Endodermal cell (in vitro differentiated cells): Measurements from ENCODE around the gene SBF2. TPM values are rescaled to one million over a fixed set of nuclear protein-coding genes. Genes with fewer than 3 reads are reported as not detected.

ENCODE experiments used
- DNase-seq: peaks from one replicate; pipeline ENCODE4 v3.0.0-alpha.2; 2017
- H3K27ac ChIP-seq: 2 replicates; pipeline ENCODE4 v1.5.1; 2013; ENCODE audit warnings: mild to moderate bottlenecking, low read depth, low read length, moderate library complexity
- H3K27me3 ChIP-seq: 2 replicates; pipeline ENCODE4 v1.6.1; 2013; ENCODE audit warnings: mild to moderate bottlenecking, low read length, moderate library complexity; ENCODE audit not compliant: insufficient read depth, control insufficient read depth, poor library complexity, severe bottlenecking
- H3K36me3 ChIP-seq: 2 replicates; pipeline ENCODE4 v1.7.0; 2013; ENCODE audit warnings: mild to moderate bottlenecking, low read length, moderate library complexity; ENCODE audit not compliant: control insufficient read depth, insufficient read depth
- H3K4me1 ChIP-seq: one replicate; pipeline ENCODE4 v1.7.0; 2013; ENCODE audit warnings: low read length; ENCODE audit not compliant: control insufficient read depth, insufficient read depth
- H3K4me3 ChIP-seq: 2 replicates; pipeline ENCODE4 v1.5.1; 2013; ENCODE audit warnings: mild to moderate bottlenecking, low read length, moderate library complexity
- H3K9ac ChIP-seq: 2 replicates; pipeline ENCODE4 v1.6.1; 2013; ENCODE audit warnings: mild to moderate bottlenecking, low read length, moderate library complexity; ENCODE audit not compliant: poor library complexity, severe bottlenecking; ENCODE audit errors: extremely low read depth
- H3K9me3 ChIP-seq: 2 replicates; pipeline ENCODE4 v1.6.1; 2013; ENCODE audit warnings: mild to moderate bottlenecking, low read length, moderate library complexity; ENCODE audit not compliant: control insufficient read depth
- H3K27ac Mint-ChIP-seq: 2 replicates; pipeline ENCODE4 v1.8.0; 2020; ENCODE audit warnings: mixed read lengths
- H3K27me3 Mint-ChIP-seq: 2 replicates; pipeline ENCODE4 v1.8.0; 2021; ENCODE audit warnings: mild to moderate bottlenecking, mixed read lengths; ENCODE audit not compliant: insufficient read depth
- H3K36me3 Mint-ChIP-seq: 2 replicates; pipeline ENCODE4 v1.8.0; 2020; ENCODE audit warnings: low read depth, mixed read lengths
- H3K4me1 Mint-ChIP-seq: 2 replicates; pipeline ENCODE4 v1.8.0; 2020; ENCODE audit warnings: mixed read lengths
- H3K4me3 Mint-ChIP-seq: 2 replicates; pipeline ENCODE4 v1.8.0; 2020; ENCODE audit warnings: mild to moderate bottlenecking, moderate library complexity, mixed read lengths
- H3K9me3 Mint-ChIP-seq: 2 replicates; pipeline ENCODE4 v1.8.0; 2020; ENCODE audit warnings: mild to moderate bottlenecking, mixed read lengths
- whole genome bisulfite sequencing, 2 experiments: methylation state at CpG; one replicate each; pipeline versions ENCODE4 v1.1.5 to v1.1.7; 2013; ENCODE audit warnings: missing lambda C conversion rate in 2 of 2, mixed read lengths in 1 of 2; ENCODE audit not compliant: insufficient coverage in 1 of 2, insufficient read length in 1 of 2; 5-methylcytosine and 5-hydroxymethylcytosine counted together
- total RNA-seq, 2 donors: library from RNA; stranded (reverse); fragmentation: NEBNext Ultra II Directional in 1 of 2; extraction: Animal tissue kit (Norgen Biotek cat#: 25700) in 1 of 2; gene quantifications; 2 replicates in 1 of 2; 3 replicates in 1 of 2; pipeline ENCODE4 v1.2.1, GENCODE V29; 2021
- TF ChIP-seq, protein P1 (sequence below): fragments of 200-600 bp; sonication (generic); conservative IDR thresholded peaks from 2 replicates; pipeline ENCODE4 v1.5.0; 2021; ENCODE audit warnings: antibody characterized with exemption, mild to moderate bottlenecking

The SBF2 gene
- total RNA-seq, 2 donors from 2014 or later = 27.1 to 32.5 TPM

DNA sequence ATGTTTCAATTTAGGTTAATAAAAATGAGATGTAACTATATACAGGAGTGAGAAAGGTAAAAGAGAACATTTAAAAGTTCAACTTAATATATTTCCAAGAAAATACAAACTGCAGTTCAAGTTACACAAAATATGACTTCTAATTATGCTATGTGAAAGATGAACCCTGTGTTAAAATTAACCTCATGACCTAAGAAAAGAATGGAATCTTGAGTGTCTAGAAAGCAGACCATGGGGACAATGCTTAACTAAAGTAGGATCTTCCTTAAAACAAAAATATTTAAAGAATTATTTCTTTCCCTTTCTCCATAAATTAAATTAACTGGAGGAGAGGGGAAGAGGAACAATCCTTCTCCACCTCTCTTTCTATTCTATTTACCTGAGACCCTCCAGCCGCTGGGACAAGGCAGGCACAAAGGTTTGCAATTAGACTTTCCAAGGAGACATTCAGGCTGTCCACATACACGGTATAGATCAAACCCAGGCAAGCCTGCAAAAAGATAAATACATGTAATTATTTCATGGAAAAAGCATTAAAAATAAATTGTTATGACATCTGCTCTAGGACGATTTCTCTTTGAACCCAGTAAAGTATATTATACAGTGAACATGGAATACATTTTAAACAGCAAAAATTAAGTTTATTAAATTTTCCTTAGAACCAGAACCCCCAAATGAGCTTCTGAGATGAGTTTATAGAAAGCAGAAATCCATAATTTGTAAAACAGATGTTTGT lies 264.5 kb downstream of the SBF2 start:
- Histone ChIP-seq H3K9me3 (no peaks in the 10 kb centered on the region), H3K27ac (no peak overlapping the region), H3K4me1 (peaks cover under 1% of the 10 kb centered on the region), H3K27me3 (no peaks in the 10 kb centered on the region), H3K4me3 (no peak overlapping the region), H3K36me3 (no peaks in the 10 kb centered on the region), H3K9ac (no peak overlapping the region)
- H3K27ac Mint-ChIP-seq = no peak overlapping the region
- 82% methylated on average over 2 of the region's 3 CpGs; no CpG with 5 or more reads in 1 of the 2 experiments for whole genome bisulfite sequencing, 2 experiments
- H3K4me1 Mint-ChIP-seq = peaks cover 1% of the 10 kb centered on the region
- TF ChIP-seq, protein P1, sequence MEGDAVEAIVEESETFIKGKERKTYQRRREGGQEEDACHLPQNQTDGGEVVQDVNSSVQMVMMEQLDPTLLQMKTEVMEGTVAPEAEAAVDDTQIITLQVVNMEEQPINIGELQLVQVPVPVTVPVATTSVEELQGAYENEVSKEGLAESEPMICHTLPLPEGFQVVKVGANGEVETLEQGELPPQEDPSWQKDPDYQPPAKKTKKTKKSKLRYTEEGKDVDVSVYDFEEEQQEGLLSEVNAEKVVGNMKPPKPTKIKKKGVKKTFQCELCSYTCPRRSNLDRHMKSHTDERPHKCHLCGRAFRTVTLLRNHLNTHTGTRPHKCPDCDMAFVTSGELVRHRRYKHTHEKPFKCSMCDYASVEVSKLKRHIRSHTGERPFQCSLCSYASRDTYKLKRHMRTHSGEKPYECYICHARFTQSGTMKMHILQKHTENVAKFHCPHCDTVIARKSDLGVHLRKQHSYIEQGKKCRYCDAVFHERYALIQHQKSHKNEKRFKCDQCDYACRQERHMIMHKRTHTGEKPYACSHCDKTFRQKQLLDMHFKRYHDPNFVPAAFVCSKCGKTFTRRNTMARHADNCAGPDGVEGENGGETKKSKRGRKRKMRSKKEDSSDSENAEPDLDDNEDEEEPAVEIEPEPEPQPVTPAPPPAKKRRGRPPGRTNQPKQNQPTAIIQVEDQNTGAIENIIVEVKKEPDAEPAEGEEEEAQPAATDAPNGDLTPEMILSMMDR = no peak
- no peak overlapping the region for H3K4me3 Mint-ChIP-seq
- no peaks in the 10 kb centered on the region for H3K27me3 Mint-ChIP-seq
- no peak for DNase-seq
- H3K36me3 Mint-ChIP-seq = peaks cover 10% of the 10 kb centered on the region
- no peaks in the 10 kb centered on the region for H3K9me3 Mint-ChIP-seq

DNA sequence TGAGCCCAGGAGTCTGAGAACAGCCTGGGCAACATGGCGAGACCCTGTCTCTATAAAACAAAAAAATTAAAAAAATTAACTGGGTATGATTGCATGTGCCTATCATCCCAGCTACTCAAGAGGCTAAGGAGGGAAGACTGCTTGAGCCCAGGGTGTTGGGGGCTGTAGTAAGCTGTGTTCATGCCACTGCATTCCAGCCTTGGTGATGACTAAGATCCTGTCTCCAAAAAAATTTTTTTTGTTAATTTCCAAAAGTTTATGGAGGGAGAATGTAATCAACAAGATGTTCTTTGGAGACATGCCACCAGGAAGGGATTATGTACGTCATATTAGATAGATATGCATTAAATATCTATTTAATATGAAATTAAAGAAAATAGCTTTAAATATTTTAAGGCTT lies 267.5 kb downstream of the SBF2 start:
- Mint-ChIP-seq H3K27me3 (no peaks in the 10 kb centered on the region), H3K4me3 (no peak overlapping the region), H3K9me3 (no peaks in the 10 kb centered on the region), H3K36me3 (peaks cover 10% of the 10 kb centered on the region), H3K27ac (no peak overlapping the region), H3K4me1 (peaks cover 15% of the 10 kb centered on the region)
- H3K9ac ChIP-seq = no peak overlapping the region
- H3K27ac ChIP-seq = no peak overlapping the region
- H3K4me1 ChIP-seq = peaks cover 10% of the 10 kb centered on the region
- no peaks in the 10 kb centered on the region for H3K9me3 ChIP-seq
- DNase-seq = no peak
- no peak overlapping the region for H3K4me3 ChIP-seq
- 67% methylated on average over 1 of the region's 2 CpGs; no CpG with 5 or more reads in 1 of the 2 experiments for WGBS, 2 experiments
- H3K27me3 ChIP-seq = no peaks in the 10 kb centered on the region
- no peaks in the 10 kb centered on the region for H3K36me3 ChIP-seq
- TF ChIP-seq, protein P1 = no peak

DNA sequence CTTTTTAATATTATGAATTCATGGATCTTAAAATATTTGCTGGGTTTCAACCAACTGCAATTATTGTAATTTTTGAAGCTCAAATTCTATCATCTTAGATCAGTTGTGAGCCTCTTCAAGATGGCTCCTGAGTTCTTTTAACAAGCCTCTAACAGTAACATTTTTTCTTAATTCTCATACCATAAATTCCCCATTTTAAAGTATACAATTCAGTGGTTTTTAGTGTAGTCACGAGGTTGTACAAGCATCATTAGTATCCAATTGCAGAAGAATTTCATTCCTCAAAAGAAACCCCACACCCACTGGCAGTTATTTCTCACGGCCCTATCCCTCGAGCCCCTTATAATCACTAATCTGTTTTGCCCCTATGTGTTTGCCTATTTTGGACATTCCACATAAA lies 270.8 kb downstream of the SBF2 start:
- no peak overlapping the region for H3K9ac ChIP-seq
- H3K4me3 ChIP-seq = no peak overlapping the region
- H3K27me3 ChIP-seq = no peaks in the 10 kb centered on the region
- no peak overlapping the region for H3K27ac ChIP-seq
- WGBS, 2 experiments = 93 to 100% methylated on average over 2 to 3 of the region's 3 CpGs
- DNase-seq = no peak
- no peaks in the 10 kb centered on the region for H3K36me3 ChIP-seq
- TF ChIP-seq, protein P1 = no peak
- peaks cover 23% of the 10 kb centered on the region for H3K4me1 ChIP-seq
- Mint-ChIP-seq H3K36me3 (peaks cover 5% of the 10 kb centered on the region), H3K27ac (no peak overlapping the region), H3K4me3 (no peak overlapping the region), H3K4me1 (peaks cover 32% of the 10 kb centered on the region), H3K27me3 (no peaks in the 10 kb centered on the region), H3K9me3 (no peaks in the 10 kb centered on the region)
- H3K9me3 ChIP-seq = no peaks in the 10 kb centered on the region
